NCI-H1048 (cell line): ENCODE measurements around the gene OR2T10.
"Not testable (repeated sequence)": the region's sequence is repeated elsewhere in the genome, so short reads cannot be mapped to it uniquely, and the experiment has no call there.

Experiments used
- DNase-seq: peaks from one replicate; lab custom pipeline; 2025; lab: John Stamatoyannopoulos, UW

OR2T10 gene

GRCh38 chr1:248593226-248593625 is 4.3 kb downstream of the OR2T10 start:
- no peak for DNase-seq

GRCh38 chr1:248592655-248593054 is 4.8 kb downstream of the OR2T10 start:
- no peak for DNase-seq

GRCh38 chr1:248590055-248590454 is 7.4 kb downstream of the OR2T10 start:
- no peak for DNase-seq

GRCh38 chr1:248589334-248589733 is 8.2 kb downstream of the OR2T10 start:
- DNase-seq = no peak

GRCh38 chr1:248585266-248585665 is 12.2 kb downstream of the OR2T10 start:
- DNase-seq = no peak

- no peak for DNase-seq
Measured at GRCh38 chr1:248576260-248576980, 21.1 kb downstream of the OR2T10 start.

- DNase-seq = not testable (repeated sequence)
Measured at GRCh38 chr1:248574657-248575056, 22.8 kb downstream of the OR2T10 start, which contains the start of gene OR2T34. OR2T34 (minus strand) TSS chr1:248574757; CDS start chr1:248574757, 0 bp downstream.

GRCh38 chr1:248573856-248574255 is 23.6 kb downstream of the OR2T10 start:
- DNase-seq = not testable (repeated sequence)

GRCh38 chr1:248572049-248572448 is 25.5 kb downstream of the OR2T10 start:
- DNase-seq = not testable (repeated sequence)

- DNase-seq = not testable (repeated sequence)
Measured at GRCh38 chr1:248570811-248571210, 26.7 kb downstream of the OR2T10 start.

GRCh38 chr1:248569049-248569448 is 28.5 kb downstream of the OR2T10 start:
- DNase-seq = not testable (repeated sequence)

GRCh38 chr1:248565530-248566373 is 31.7 kb downstream of the OR2T10 start:
- not testable (repeated sequence) for DNase-seq

- not testable (repeated sequence) for DNase-seq
Measured at GRCh38 chr1:248562672-248563071, 34.8 kb downstream of the OR2T10 start, which contains the start of gene OR2T29. OR2T29 (minus strand) TSS chr1:248562772; CDS start chr1:248559491, 3,281 bp downstream.

GRCh38 chr1:248551027-248551426 is 46.5 kb downstream of the OR2T10 start:
- not testable (repeated sequence) for DNase-seq

GRCh38 chr1:248547383-248547782 is 50.1 kb downstream of the OR2T10 start:
- DNase-seq = not testable (repeated sequence)
